Stimulated activated CD8-positive, alpha-beta memory T cell treated with anti-CD3 and anti-CD28 coated beads, Interleukin-4, amount 100 ng/mL, for 4 hours (primary cell): ENCODE results near the gene NUP93.

ENCODE experiments used
- DNase-seq, 2 donors: peaks; one replicate each; pipeline ENCODE4 v3.0.0-alpha.2; 2020; ENCODE audit warnings: low read depth in 2 of 2, low spot score in 1 of 2

The NUP93 gene

DNA sequence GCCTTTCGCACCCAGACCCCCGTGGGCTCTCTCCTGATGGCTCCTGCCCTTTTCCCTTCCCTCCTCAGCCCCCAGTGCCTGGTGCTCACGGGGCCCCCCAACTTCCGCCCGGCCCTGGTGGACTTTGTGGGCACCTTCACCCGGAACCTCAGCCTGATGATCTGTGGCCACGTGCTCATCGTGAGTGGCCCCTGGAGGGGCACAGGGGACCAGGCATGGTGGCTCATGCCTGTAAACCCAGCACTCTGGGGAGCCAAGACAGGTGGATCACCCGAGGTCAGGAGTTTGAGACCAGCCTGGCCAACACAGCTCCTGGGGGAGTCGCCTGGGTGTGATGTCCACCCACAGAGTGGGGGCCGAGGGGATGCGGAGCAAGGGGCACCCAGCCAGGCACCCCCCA lies 156.4 kb downstream of the NUP93 start:
- DNase-seq = no peak

DNA sequence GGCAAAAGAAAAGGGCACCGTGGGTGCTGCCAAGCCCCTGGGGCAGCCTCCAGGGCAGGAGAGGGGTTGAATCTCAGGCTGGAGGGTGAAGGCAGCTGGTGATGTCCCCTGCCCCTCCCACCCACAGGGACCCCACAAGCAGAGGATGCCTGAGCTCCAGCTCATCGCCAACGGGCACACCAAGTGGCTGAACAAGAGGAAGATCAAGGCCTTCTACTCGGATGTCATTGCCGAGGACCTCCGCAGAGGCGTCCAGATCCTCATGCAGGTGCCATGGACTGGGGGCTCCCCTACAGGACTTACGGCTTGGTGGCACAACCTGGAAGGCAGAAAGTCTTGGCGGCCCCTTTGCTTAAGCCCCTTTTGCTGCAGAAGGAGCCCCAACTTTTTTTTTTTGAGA lies 156.9 kb downstream of the NUP93 start:
- no peak for DNase-seq

DNA sequence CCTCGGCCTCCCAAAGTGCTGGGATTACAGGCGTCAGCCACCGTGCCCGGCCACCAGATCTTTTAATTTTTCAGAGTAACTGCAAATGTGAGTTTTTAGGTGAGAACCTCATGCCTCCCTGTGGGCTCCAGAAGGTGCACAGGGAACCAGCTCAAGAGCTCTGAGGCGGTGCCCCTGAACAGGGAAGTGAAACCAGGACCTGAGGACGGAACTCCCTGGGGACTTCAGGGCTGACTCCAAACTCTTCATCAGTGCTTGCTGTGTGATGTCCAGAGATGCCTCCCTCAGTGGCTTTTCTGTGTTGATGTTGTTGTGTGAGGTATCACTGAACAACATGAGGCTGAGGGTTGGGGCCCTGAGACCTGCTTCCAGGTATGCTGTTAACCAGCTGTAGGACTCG lies 158.9 kb downstream of the NUP93 start:
- no peak for DNase-seq

DNA sequence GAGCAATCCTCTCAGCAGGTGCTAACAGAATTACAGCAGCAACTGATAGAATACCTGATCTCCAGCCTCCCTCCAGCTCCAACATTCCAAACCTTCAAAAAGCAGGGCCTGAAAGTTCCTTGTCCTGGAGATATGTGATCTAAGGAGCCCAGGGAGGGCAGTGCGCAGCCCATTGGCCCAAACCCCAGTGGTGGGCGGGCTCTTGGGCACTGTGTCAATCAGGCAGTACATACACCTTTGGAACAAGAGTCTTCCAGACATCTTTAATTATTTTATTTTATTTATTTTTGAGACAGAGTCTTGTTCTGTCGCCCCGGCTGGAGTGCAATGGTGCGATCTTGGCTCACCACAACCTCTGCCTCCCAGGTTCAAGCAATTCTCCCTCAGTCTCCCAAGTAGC lies 159.3 kb downstream of the NUP93 start:
- DNase-seq = no peak

DNA sequence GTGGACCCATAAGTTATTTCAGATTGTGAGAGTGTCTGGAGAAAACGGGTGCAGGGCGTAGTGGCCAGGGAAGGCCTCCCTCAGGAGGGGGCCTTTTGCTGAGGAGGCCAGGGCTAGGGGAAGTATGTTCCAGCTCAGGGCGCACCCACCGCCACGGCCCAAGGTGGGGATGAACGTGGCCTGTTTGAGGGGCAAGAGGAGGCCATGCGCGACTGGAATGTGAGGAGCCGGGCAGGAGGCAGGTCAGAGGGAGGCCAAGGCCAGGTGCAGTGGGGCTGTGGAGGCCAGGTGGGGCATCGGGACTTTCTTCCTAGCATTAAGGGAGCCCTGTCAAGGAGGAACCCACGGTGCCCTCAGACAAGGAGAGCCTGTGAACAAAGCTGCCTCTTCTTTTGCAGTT lies 161.8 kb downstream of the NUP93 start:
- no peak for DNase-seq

DNA sequence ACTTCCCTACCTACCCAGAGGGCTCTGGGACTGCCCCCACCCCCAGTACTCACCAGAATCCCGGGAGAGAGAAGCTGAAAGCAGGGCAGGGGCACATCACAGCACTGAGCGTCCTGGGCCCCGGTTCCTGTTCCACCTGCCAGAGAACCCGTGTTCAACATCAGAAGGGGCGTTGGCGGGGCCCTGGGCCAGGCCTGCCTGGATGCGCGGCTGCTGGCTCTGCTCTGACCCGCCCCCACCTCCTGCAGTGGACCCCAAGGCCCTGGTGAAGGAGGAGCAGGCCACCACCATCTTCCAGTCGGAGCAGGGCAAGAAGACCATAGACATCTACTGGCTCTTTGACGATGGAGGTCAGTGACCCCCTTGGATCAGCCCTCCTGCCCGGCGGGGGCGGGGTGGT lies 162.8 kb downstream of the NUP93 start:
- no peak for DNase-seq

DNA sequence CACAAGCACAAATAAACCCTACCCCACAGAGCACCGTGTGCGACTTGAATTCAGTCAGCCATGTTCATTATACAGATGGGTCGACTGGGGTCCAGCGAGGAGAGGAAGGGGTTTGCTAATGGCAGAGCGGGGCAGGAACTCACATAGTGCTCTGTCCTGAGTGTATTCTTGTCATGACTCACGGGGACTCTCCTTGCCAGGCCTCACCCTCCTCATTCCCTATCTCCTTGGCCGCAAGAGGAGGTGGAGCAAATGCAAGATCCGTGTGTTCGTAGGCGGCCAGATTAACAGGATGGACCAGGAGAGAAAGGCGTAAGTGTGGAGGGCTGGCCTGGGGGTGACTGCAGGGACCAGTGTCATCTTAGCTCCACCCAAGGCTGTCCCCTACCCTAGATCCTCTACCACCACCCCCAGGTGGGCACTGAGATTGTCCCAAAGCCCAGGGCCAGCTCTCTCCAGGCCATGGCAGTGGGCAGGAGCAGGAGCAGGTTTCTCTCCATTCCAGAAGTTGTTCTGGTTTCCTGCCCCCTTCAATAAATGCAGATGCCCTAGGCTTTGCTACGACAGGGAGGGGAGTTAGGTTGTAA lies 164.5 kb downstream of the NUP93 start:
- DNase-seq = no peak

DNA sequence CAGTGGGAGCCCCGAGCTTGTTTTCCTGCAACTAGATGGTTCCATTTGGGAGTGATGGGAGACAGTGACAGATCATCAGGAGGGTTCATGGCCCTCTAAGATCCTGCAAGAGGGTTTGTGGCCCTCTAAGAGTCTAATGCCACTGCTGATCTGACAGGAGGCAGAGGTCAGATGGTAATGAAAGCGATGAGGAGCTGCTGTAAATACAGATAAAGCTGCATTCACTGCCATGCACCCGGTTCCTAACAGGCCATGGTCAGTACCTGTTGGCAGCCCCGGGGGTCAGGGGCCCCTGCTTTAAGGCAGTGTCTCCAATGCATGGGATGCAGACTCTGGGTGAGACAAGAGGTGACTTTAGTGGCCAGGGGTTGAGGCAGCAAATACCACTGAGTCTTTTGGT lies 165.9 kb downstream of the NUP93 start:
- DNase-seq = no peak

DNA sequence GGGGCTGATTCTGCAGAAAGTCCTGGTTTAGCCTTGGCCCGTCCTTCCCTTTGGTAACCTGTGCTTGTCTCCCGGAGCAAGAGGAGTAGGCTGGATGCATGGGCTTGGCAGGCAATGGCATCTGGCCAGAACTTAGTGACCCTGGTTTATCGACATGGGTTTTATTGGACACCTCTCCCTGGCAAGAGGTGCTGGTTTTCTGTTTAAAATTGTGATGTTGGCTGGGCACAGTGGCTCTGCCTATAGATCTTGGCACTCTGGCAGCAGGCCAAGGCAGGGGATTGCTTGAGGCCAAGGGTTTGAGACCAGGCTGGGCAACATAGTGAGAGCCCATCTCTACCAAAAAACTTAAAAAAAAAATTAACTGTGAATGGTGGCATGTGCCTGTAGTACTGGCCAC lies 166.3 kb downstream of the NUP93 start:
- DNase-seq = no peak

DNA sequence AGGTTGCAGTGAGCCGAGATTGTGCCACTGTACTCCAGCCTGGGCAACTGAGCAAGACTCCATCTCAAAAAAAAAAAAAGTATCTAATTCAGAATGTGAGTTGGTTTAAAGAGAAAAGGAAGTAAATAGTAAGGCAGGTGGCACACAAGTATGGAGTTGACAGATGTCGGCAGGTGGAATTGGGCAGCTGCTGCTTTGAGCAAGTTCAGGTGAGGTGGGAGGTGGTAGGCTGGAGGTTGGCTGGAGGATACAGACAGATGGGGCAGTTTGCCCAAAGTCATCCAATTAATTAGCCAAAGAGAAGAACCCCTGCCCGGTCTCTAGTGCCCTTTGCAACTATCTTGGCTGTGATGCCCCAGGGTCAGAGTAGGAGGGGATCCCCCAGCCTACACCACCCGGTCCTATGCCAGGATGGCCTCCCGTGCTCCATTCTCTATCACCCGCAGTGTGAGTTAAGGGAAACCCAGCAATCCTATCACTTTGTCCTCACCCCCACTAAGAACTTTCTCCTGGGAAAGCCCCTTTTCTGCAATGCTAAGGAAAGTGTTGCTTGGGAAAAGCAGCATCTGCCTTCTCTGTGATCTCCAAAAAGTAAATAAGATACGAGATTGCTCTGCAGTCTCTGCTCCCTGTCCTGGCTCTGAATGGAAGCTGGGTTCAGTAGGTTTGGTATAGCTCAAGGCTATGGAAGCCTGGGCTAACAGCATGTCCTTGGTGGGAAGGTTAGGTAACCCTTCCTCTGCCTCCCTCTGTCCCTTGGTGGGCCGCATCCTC lies 167.3 kb downstream of the NUP93 start:
- DNase-seq = no peak

DNA sequence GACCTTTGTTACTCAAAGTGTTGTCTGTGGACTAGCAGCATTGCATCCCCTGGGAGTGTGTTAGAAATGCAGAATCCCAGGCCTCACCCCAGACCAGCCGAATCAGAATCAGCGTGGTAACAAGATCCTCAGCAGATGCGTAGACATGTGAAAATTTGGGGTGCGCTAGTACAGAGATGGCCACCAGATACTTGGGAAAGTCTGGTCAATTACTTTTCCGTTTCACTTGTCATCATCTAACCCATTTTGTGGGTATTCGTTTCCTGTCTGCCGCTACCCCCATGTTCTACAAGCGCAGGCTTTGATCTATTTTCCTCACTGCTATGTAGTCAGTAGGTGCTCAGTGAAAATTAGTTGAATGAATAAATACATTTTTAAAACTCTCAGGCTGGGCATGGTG lies 168.9 kb downstream of the NUP93 start:
- DNase-seq = no peak
